Parathyroid adenoma (tissue), 2 donors: ENCODE results near the gene FSD2.
"Not testable (repeated sequence)": the region's sequence is repeated elsewhere in the genome, so short reads cannot be mapped to it uniquely, and the experiment has no call there.

ENCODE experiments used
- H2AFZ ChIP-seq: fragments of 300-600 bp; sonication (generic); one replicate; pipeline ENCODE4 v1.7.0; 2017; ENCODE audit warnings: antibody characterized with exemption, mild to moderate bottlenecking
- H3K27ac ChIP-seq: fragments of 300-600 bp; sonication (generic); one replicate; pipeline ENCODE4 v1.7.0; 2017
- H3K27me3 ChIP-seq: fragments of 300-600 bp; sonication (generic); one replicate; pipeline ENCODE4 v1.7.0; 2017; ENCODE audit warnings: low read length; ENCODE audit not compliant: control insufficient read depth, insufficient read depth
- H3K36me3 ChIP-seq: fragments of 300-600 bp; sonication (generic); one replicate; pipeline ENCODE4 v1.7.0; 2017; ENCODE audit warnings: low read length; ENCODE audit not compliant: control insufficient read depth, insufficient read depth
- H3K4me1 ChIP-seq: fragments of 300-600 bp; sonication (generic); one replicate; pipeline ENCODE4 v1.7.0; 2017; ENCODE audit warnings: control low read depth
- H3K4me2 ChIP-seq: fragments of 300-600 bp; sonication (generic); one replicate; pipeline ENCODE4 v1.7.0; 2017; ENCODE audit warnings: low read length
- H3K4me3 ChIP-seq: fragments of 300-600 bp; sonication (generic); one replicate; pipeline ENCODE4 v1.7.0; 2017; ENCODE audit warnings: low read depth, low read length
- H3K79me2 ChIP-seq: fragments of 300-600 bp; sonication (generic); one replicate; pipeline ENCODE4 v1.7.0; 2017; ENCODE audit warnings: control low read depth
- H3K9ac ChIP-seq: fragments of 300-600 bp; sonication (generic); one replicate; pipeline ENCODE4 v1.7.0; 2017; ENCODE audit warnings: mild to moderate bottlenecking
- H3K9me3 ChIP-seq: fragments of 300-600 bp; sonication (generic); one replicate; pipeline ENCODE4 v1.7.0; 2017; ENCODE audit warnings: low read length; ENCODE audit not compliant: control insufficient read depth
- TF ChIP-seq, protein P1 (sequence below): fragments of 300-600 bp; sonication (generic); IDR thresholded peaks from one replicate; pipeline ENCODE4 v1.7.0; 2017; ENCODE audit warnings: antibody characterized with exemption, mild to moderate bottlenecking
- donor health status: primary hyperparathyroidism.

Gene FSD2

DNA sequence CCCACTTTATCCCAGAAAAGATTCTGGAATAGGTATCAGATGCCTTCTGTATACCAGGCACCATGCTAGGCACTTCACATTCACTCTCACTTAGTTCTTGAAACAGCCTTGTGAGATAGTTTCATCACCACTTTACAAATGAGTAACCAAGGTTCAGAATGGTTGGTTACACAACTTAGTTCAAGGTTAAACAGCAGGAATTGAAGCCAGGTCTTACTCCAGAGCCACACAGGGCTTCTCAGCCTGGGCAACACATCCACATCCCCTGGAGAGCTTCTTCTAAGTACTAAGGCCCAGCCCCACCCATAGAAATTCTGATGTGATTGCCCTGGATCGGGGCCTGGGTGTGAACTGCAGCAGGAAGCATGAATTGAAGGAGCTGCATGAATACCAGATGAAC lies 22.2 kb upstream of the FSD2 start:
- Histone ChIP-seq H3K79me2 (no peaks in the 10 kb centered on the region), H3K4me3 (no peak overlapping the region), H3K4me2 (no peak overlapping the region), H3K27ac (no peak overlapping the region), H3K9ac (no peak overlapping the region), H3K27me3 (no peaks in the 10 kb centered on the region), H3K9me3 (no peaks in the 10 kb centered on the region), H3K36me3 (no peaks in the 10 kb centered on the region), H2AFZ (no peak overlapping the region), H3K4me1 (no peaks in the 10 kb centered on the region)
- TF ChIP-seq, protein P1, sequence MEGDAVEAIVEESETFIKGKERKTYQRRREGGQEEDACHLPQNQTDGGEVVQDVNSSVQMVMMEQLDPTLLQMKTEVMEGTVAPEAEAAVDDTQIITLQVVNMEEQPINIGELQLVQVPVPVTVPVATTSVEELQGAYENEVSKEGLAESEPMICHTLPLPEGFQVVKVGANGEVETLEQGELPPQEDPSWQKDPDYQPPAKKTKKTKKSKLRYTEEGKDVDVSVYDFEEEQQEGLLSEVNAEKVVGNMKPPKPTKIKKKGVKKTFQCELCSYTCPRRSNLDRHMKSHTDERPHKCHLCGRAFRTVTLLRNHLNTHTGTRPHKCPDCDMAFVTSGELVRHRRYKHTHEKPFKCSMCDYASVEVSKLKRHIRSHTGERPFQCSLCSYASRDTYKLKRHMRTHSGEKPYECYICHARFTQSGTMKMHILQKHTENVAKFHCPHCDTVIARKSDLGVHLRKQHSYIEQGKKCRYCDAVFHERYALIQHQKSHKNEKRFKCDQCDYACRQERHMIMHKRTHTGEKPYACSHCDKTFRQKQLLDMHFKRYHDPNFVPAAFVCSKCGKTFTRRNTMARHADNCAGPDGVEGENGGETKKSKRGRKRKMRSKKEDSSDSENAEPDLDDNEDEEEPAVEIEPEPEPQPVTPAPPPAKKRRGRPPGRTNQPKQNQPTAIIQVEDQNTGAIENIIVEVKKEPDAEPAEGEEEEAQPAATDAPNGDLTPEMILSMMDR, result no peak

DNA sequence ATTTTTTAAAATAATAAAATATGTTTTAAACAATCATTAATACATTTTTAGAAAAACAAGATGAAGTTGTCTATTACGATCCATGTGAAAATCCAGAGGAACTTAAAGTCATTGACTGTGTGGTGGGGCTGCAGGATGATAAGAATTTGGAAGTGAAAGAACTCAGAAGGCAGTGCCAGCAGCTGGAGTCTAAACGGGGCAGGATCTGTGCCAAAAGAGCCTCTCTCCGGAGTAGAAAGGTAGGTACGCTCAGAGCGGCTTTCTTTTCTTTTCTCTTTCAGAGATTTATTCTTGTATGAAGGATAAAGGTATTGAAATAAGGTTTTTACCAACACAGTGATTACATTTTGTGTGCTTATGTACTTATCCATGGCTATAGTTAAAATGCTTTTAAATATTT lies 17.2 kb upstream of the FSD2 start:
- no peaks in the 10 kb centered on the region for H3K36me3 ChIP-seq
- H3K79me2 ChIP-seq, result no peaks in the 10 kb centered on the region
- H3K9me3 ChIP-seq, result no peaks in the 10 kb centered on the region
- no peak overlapping the region for H3K27ac ChIP-seq
- H3K4me2 ChIP-seq, result no peak overlapping the region
- H3K27me3 ChIP-seq, result no peaks in the 10 kb centered on the region
- H2AFZ ChIP-seq, result no peak overlapping the region
- TF ChIP-seq, protein P1, result no peak
- no peaks in the 10 kb centered on the region for H3K4me1 ChIP-seq
- H3K4me3 ChIP-seq, result no peak overlapping the region
- H3K9ac ChIP-seq, result no peak overlapping the region

DNA sequence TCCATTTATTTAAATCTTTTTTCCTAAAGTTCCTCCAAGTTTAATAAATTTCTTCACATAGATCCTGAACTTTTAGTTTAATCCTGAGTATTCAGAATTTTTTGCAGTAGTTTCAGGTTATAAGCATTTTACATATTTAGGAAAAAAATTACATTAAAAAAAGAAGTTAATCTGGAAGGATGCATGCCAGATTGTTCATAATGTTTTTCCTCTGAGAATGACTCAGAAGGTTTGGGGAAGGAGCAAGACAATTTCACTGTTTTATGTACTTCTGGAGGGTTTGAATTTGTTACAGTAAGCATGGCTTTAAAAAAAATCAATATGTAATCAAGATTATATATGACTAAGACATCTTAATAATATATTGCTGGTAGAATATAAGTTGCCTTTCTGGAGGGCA lies 16.0 kb upstream of the FSD2 start:
- H3K4me1 ChIP-seq, H3K27me3 ChIP-seq, H3K4me2 ChIP-seq, H3K36me3 ChIP-seq, H3K9me3 ChIP-seq, H3K9ac ChIP-seq, H2AFZ ChIP-seq, H3K79me2 ChIP-seq, H3K4me3 ChIP-seq, H3K27ac ChIP-seq: not testable (repeated sequence)

DNA sequence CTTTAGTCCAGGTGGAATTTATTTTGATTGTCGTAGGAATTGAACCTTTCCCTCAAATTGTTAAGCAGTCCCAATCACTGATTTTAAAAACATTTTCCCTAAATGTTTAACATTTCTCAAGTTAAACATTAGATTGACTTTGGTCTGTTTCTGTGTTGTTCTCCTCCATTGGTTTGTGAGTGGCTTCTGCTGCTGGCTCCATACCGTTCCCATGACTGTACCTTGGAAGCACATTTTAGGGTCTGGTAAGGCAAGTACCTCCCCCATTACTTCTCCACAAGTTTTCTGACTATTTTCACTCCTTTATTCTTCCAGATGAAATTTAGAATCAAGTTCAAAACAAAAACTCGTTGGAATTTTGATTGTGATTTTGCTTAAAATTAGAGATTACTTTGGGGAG lies 15.5 kb upstream of the FSD2 start:
- not testable (repeated sequence) for H3K9me3 ChIP-seq, H3K4me2 ChIP-seq, H3K27ac ChIP-seq, H3K27me3 ChIP-seq, H3K9ac ChIP-seq, H3K79me2 ChIP-seq, H2AFZ ChIP-seq, H3K36me3 ChIP-seq, H3K4me3 ChIP-seq, H3K4me1 ChIP-seq

DNA sequence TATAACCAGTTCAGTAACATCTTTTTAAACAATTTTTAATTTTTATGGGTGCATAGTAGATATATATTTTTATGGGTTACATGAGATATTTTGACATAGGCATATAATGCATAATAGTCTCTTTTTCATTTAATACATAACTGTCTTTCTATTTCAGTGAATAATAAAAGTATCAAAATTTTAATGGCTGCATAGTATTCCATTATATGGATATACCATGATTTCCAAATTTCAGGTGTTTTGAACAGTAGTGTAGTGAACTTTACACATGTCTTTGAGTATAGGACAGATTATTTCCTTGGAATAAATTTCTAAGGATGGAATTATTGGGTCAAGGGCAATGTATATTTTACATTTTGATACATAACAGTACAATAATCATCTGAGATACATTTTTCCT lies 14.3 kb upstream of the FSD2 start:
- Histone ChIP-seq H3K4me2 (no peak overlapping the region), H2AFZ (no peak overlapping the region), H3K9me3 (no peaks in the 10 kb centered on the region), H3K4me3 (no peak overlapping the region), H3K27me3 (no peaks in the 10 kb centered on the region), H3K36me3 (no peaks in the 10 kb centered on the region), H3K4me1 (no peaks in the 10 kb centered on the region), H3K9ac (no peak overlapping the region), H3K79me2 (peaks cover 17% of the 10 kb centered on the region), H3K27ac (no peak overlapping the region)
- TF ChIP-seq, protein P1, result no peak

DNA sequence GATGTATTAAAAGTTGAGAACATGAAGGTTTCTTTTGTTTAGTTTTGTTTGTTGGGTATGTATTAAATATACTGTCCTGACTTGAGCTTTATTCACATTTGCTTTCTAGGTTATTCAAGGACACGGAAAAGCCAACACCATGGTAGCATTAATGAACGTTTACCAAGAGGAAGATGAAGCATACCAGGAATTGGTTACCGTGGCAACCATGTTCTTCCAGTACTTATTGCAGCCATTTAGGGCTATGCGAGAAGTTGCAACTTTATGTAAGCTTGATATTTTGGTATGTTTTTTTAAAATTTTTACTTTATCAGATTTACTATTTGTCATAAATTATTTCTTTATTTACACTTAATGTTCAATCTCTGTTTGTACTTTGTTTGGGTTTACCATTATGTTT lies 7.1 kb upstream of the FSD2 start:
- H3K4me2 ChIP-seq, result no peak overlapping the region

More for the DNA sequence above, 7.1 kb upstream of the FSD2 start:
- Histone ChIP-seq H3K79me2 (peaks cover 32% of the 10 kb centered on the region), H3K27me3 (no peaks in the 10 kb centered on the region), H3K9ac (no peak overlapping the region), H3K4me3 (no peak overlapping the region), H3K36me3 (no peaks in the 10 kb centered on the region), H3K9me3 (no peaks in the 10 kb centered on the region), H3K27ac (no peak overlapping the region), H3K4me1 (peaks cover 3% of the 10 kb centered on the region), H2AFZ (no peak overlapping the region)
- TF ChIP-seq, protein P1, result no peak
